Vagina (tissue), 2 donors: ENCODE measurements around the gene CAPS. TPM values are rescaled to one million over a fixed set of nuclear protein-coding genes. Genes with fewer than 3 reads are reported as not detected.

Experiments used
- DNase-seq, 2 donors: peaks; one replicate each; pipeline ENCODE4 v3.0.0-alpha.2; 2017; ENCODE audit errors: extremely low spot score in 2 of 2
- H3K27ac ChIP-seq: fragments of 200-600 bp; sonication (generic); one replicate; pipeline ENCODE4 v1.5.1; 2019
- H3K27me3 ChIP-seq: fragments of 200-600 bp; sonication (generic); one replicate; pipeline ENCODE4 v1.5.1; 2019
- H3K36me3 ChIP-seq, 2 donors: fragments of 200-600 bp; sonication (generic); one replicate each; pipeline ENCODE4 v1.5.1; 2017 to 2019
- H3K4me1 ChIP-seq: fragments of 200-600 bp; sonication (generic); one replicate; pipeline ENCODE4 v1.5.1; 2019
- H3K4me3 ChIP-seq, 2 donors: fragments of 200-600 bp; sonication (generic); 1 replicate in 1 of 2; 2 replicates in 1 of 2; pipeline ENCODE4 v1.5.1; 2016 to 2019
- H3K9me3 ChIP-seq: fragments of 200-600 bp; sonication (generic); one replicate; pipeline ENCODE4 v1.5.1; 2019
- CTCF ChIP-seq, 3 experiments: fragments of 450-650 bp in 2 of 3; fragments of 200-600 bp in 1 of 3; sonication (generic) in 1 of 3; IDR thresholded peaks; one replicate each; pipeline ENCODE4 v1.5.1; 2017 to 2019; ENCODE audit warnings: antibody characterized with exemption in 3 of 3, mild to moderate bottlenecking in 2 of 3, moderate library complexity in 2 of 3
- POLR2A ChIP-seq, 2 donors: fragments of 450-650 bp; IDR thresholded peaks; one replicate each; pipeline ENCODE4 v1.6.1; 2017; ENCODE audit warnings: antibody characterized with exemption in 2 of 2, mild to moderate bottlenecking in 2 of 2, moderate library complexity in 2 of 2
- POLR2AphosphoS5 ChIP-seq, 2 donors: sonication (generic); formaldehyde crosslinking; IDR thresholded peaks; one replicate each; pipeline ENCODE4 v1.9.0; 2017; ENCODE audit warnings: antibody characterized with exemption in 2 of 2, mild to moderate bottlenecking in 2 of 2, low read depth in 1 of 2; ENCODE audit not compliant: insufficient read depth in 1 of 2
- intact Hi-C: fragments of 100-400 bp; cut with DNase I; formaldehyde crosslinking; loops from one replicate; pipeline ENCODE4 v1.15.1; 2023
- total RNA-seq: library from RNA; depleted of rRNA; stranded (reverse); fragments of >200 nt; gene quantifications from one replicate; pipeline ENCODE4 v1.2.3, GENCODE V29; 2016

Gene CAPS
- total RNA-seq, 1 donor from 2014 or later, result 35.8 TPM

DNA sequence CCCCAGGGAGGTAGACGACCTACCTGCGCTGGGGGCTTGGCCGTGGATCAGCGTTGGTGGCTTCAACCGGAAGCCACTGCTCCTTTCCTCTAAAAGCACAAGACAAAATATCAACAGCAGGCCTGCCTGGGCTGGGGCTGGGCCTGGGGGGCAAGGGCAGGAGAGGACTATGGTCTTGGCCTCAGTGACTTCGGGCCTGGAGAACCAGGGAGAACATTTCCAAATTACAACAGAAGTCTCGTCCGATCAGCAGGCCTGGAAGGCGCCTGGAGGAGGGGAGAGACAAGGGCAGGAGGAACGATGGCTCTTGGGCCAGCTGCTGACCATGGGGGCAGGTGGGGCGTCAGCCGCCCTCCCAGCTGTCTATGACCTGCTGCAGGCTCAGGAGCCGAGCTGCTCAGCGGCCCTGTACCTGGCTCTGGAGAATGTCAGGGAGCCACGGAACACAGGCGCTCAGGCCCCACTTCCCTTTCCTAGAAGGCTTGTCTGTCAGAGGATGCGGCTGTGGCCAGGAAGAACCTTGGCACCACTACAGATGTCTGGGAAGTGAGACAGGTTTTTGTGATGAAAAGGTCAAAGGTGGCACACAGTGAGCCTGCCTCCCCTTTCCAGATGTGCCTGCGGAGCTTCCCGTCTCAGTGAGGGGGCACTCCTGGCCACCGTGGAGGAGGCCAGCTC is 19.5 kb downstream of the CAPS start:
- TF ChIP-seq POLR2AphosphoS5 (IDR thresholded peaks at IDR 0.05; ENCODE audit: insufficient read depth in 1 of 2, low read depth in 1 of 2) (no peak), POLR2A (IDR thresholded peaks at IDR 0.05) (no peak), CTCF (IDR thresholded peaks at IDR 0.05) (no peak)
- H3K36me3 ChIP-seq, result peaks cover 0 to 45% of the 10 kb centered on the region in 2 donors
- no peaks in the 10 kb centered on the region for H3K27me3 ChIP-seq
- H3K27ac ChIP-seq, result peak overlapping the region; percentile 67
- peaks cover 32% of the 10 kb centered on the region for H3K4me1 ChIP-seq
- H3K9me3 ChIP-seq, result no peaks in the 10 kb centered on the region
- intact Hi-C loops, result no loop called here
- no peak for DNase-seq
- no peak overlapping the region for H3K4me3 ChIP-seq

DNA sequence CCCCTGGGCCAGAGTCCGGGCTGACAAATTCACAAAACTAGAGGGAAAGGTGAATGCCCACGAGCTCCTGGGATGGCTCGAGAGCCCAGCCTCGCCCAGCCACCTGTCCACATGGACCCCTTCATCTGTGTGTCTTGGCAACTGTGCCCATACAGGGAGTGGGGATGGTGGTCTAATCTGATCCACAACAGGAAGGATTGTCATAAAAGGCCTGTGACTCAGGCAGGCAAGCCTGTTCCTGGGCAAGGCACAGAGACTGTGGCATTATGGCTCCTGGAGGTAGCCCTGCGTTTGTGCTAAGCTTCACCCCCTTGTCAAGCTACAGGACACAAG is 20.0 kb downstream of the CAPS start:
- no peak for DNase-seq
- peaks cover 32% of the 10 kb centered on the region for H3K4me1 ChIP-seq
- no peak overlapping the region for H3K4me3 ChIP-seq
- peak overlapping the region; percentile 67 for H3K27ac ChIP-seq
- TF ChIP-seq POLR2A (IDR thresholded peaks at IDR 0.05), result no peak
- no peak for TF ChIP-seq POLR2AphosphoS5 (IDR thresholded peaks at IDR 0.05; ENCODE audit: insufficient read depth in 1 of 2, low read depth in 1 of 2)
- TF ChIP-seq CTCF (IDR thresholded peaks at IDR 0.05), result no peak
- H3K27me3 ChIP-seq, result no peaks in the 10 kb centered on the region
- intact Hi-C loops, result no loop called here
- peaks cover 0 to 40% of the 10 kb centered on the region in 2 donors for H3K36me3 ChIP-seq
- no peaks in the 10 kb centered on the region for H3K9me3 ChIP-seq

DNA sequence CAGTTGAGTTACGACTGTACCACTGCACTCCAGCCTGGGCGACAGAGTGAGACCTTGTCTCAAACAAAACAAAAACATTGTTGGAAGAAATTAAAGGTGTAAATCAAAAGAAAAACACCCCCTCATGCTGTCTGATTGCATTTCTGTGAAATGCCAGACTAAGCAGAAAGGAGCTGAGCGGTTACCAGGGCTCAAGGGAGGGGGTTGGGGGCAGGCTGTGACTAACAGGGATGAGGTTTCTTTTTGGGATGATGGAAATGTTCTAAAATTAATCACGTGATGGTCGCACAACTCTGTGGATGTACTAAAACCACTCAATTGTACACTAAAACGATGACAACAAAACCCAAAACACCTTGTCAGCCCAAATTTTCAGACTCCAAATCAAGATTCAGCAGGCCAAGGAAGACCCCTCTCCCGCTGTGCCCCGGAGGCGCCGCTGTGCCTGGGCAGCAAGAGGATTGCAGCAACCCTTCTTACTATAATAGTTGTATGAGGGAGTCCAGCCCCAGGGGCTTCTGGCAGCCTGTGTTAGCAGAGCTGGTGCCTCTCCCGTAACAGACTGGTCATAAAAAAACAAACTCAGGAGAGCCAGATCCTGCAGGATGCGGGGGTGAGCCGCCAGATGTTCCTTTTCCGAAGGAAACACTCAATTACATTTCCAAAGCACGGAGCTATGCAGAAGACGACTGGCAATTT is 20.9 kb downstream of the CAPS start:
- Histone ChIP-seq H3K27ac (peak overlapping the region; percentile 67), H3K4me3 (no peak overlapping the region), H3K4me1 (peaks cover 32% of the 10 kb centered on the region), H3K27me3 (no peaks in the 10 kb centered on the region), H3K36me3 (peaks cover 0 to 31% of the 10 kb centered on the region in 2 donors), H3K9me3 (no peaks in the 10 kb centered on the region)
- intact Hi-C loops, result no loop called here
- peak in 1 of 2 donors; percentile 95 for DNase-seq
- TF ChIP-seq POLR2A (IDR thresholded peaks at IDR 0.05) (no peak), POLR2AphosphoS5 (IDR thresholded peaks at IDR 0.05; ENCODE audit: insufficient read depth in 1 of 2, low read depth in 1 of 2) (peak; percentile 38 to 74)

DNA sequence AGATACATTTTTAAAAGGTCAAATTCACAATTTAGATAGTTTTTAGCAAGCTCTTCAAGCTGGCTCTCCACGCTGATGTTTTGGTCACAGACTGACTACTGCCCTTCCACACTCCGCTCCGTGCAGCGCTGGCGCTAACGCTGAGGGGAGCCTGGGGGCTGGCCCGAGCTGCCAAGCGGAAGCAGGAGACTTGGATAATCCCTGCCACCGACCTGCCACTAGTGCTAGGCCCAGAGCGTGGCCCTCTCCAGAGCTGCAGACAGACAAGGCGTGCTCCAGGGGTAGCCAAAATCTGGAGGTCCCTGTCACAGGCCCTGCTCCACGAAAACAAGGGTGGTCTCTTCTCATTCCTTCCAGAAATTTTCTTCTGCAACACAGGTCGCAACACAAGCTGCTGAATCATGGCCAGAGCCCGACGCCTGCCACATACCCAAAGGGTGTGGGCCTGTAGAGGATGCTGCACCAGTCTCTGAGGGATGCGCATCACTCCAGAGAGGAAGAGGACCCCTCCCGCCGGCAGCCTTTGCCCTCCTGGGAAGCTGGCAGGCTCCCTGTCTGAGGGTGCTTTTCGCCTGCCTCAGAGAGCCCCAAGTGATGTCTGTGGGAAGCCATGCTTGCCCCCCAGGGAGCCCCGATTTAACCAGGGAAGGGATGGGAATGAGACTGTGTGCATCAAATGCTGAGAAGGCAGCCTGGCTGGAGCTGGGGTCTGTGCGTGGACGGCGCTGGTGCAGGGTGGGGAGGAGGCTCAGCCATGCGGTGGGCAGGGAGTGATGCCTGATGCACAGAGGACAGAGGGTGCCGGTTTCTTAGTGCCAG is 21.6 kb downstream of the CAPS start:
- H3K27ac ChIP-seq, result peak overlapping the region; percentile 67
- intact Hi-C loops, result no loop called here
- no peak overlapping the region for H3K4me3 ChIP-seq
- no peaks in the 10 kb centered on the region for H3K9me3 ChIP-seq
- TF ChIP-seq POLR2AphosphoS5 (IDR thresholded peaks at IDR 0.05; ENCODE audit: insufficient read depth in 1 of 2, low read depth in 1 of 2) (peak in 1 of 2 donors; percentile 30), POLR2A (IDR thresholded peaks at IDR 0.05) (no peak)
- H3K4me1 ChIP-seq, result peaks cover 32% of the 10 kb centered on the region
- no peak for DNase-seq
- H3K36me3 ChIP-seq, result peaks cover 0 to 28% of the 10 kb centered on the region in 2 donors
- H3K27me3 ChIP-seq, result no peaks in the 10 kb centered on the region

DNA sequence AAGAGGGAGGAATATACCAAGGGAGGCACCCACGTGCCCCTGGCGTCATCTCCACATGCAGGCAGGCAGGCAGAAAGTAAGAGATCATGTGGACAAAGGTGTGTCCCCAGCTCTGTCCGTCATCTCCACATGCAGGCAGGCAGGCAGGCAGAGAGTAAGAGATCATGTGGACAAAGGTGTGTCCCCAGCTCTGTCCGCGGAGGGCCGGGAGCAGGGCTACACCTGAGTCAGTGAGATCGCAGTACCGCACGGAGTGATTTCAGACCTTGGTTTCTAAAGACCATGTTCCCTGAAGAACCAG is 22.2 kb downstream of the CAPS start:
- Histone ChIP-seq H3K27me3 (no peaks in the 10 kb centered on the region), H3K9me3 (no peaks in the 10 kb centered on the region), H3K4me3 (no peak overlapping the region), H3K36me3 (peaks cover 0 to 28% of the 10 kb centered on the region in 2 donors), H3K27ac (peak overlapping the region; percentile 67), H3K4me1 (peaks cover 32% of the 10 kb centered on the region)
- TF ChIP-seq POLR2A (IDR thresholded peaks at IDR 0.05) (no peak), POLR2AphosphoS5 (IDR thresholded peaks at IDR 0.05; ENCODE audit: insufficient read depth in 1 of 2, low read depth in 1 of 2) (no peak), CTCF (IDR thresholded peaks at IDR 0.05) (no peak)
- intact Hi-C loops, result no loop called here
- DNase-seq, result no peak
